HG02981 (cell line): ENCODE results near the gene REPIN1.
"Not testable (repeated sequence)": the region's sequence is repeated elsewhere in the genome, so short reads cannot be mapped to it uniquely, and the experiment has no call there.

Experiments used
- ATAC-seq: cut with Tn5 transposase; IDR thresholded peaks from one replicate; pipeline ENCODE4 v1.9.1; 2021; ENCODE audit warnings: mild to moderate bottlenecking, moderate library complexity; ENCODE audit not compliant: unreplicated experiment

REPIN1 gene

GRCh38 chr7:150374472-150374871 is 5.8 kb downstream of the REPIN1 start:
- ATAC-seq = no peak

- no peak for ATAC-seq
Measured at GRCh38 chr7:150375662-150376521, 7.3 kb downstream of the REPIN1 start.

GRCh38 chr7:150376560-150376959 is 7.9 kb downstream of the REPIN1 start:
- no peak for ATAC-seq

DNA sequence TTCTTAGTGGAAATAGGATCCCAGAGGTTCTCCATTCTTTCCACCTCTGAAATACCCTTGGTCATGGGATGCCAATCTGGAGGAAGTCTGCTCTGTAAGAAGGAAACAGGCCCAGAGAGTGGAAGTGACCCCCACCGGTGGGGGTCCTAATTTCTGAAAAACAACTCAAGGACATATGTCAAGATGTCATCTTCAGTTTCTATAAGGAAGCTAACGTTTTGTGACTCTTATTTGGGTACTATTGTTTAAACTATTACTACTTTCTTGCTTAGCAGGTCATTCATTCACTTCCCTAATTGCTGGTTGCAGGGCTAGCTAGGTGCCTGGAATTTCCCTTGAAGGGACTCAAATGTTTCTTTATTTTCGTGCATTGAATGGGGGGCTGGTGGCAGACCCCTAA is 8.6 kb downstream of the REPIN1 start:
- ATAC-seq = no peak

DNA sequence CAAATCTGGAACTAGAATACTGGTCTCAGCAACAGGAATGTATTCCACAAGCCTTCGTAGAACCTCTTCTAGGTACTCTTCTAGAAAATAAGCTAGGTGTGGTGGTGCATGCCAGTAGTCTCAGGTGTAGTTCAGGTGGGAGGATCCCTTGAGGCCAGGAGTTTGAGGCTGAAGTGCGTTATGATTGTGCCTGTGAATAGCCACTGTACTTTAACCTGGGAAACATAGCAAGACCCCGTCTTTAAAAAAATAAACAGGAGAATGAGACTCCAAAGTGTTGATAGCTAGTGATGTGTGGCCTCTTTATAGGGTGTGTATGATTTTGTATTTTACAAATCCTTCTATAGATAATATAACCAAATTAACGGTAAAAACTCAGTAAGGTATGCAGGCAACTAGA is 9.0 kb downstream of the REPIN1 start:
- ATAC-seq = no peak

GRCh38 chr7:150378115-150378852 is 9.7 kb downstream of the REPIN1 start:
- peak; percentile 23 for ATAC-seq

- peak; percentile 80 for ATAC-seq
Measured at GRCh38 chr7:150378853-150379440, 10.3 kb downstream of the REPIN1 start, which contains the start of gene ZNF775. Gene ZNF775 (plus strand): TSS chr7:150379330. CDS start chr7:150388471, 9,141 bp downstream.

GRCh38 chr7:150379441-150380379 is 11.1 kb downstream of the REPIN1 start:
- ATAC-seq = peak; percentile 1

GRCh38 chr7:150380463-150380862 is 11.8 kb downstream of the REPIN1 start:
- no peak for ATAC-seq

DNA sequence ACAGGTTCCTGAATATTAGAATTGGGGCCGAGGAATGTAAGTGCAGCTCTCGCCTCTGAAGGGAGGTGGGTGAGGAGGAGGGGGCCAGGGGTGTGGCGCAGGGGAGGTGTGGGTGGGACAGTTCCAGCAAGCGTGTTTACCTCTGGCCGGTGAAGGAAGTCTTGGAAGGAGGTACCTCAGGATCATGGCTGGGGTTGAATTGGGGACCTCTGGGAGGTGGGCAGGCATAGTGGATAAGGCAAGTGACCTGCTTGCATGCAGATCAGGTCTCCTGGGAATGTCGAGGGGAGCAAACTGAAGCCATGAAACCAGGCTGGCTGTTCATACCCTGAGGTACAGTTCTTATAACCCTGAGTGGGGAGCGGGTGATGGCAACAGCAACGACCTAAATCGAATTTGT is 12.5 kb downstream of the REPIN1 start:
- no peak for ATAC-seq

DNA sequence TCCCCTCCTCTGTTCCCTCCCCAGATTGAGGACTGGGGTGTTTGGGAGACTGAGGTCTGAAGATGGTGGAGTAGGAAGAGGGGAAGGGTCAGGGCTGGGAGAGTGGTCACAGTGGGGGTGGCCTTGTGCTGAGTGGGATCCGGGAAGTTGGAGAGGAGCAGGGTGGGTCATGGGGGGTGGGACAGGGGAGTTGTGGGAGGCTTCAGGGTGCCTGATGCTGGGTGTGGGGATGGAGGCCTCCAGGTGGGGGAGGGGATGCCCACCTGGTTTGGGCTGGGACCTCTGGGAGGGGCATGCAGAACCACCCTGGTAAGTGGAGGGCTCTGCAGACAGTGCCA is 13.1 kb downstream of the REPIN1 start:
- no peak for ATAC-seq

GRCh38 chr7:150382123-150382843 is 13.7 kb downstream of the REPIN1 start:
- ATAC-seq = no peak

DNA sequence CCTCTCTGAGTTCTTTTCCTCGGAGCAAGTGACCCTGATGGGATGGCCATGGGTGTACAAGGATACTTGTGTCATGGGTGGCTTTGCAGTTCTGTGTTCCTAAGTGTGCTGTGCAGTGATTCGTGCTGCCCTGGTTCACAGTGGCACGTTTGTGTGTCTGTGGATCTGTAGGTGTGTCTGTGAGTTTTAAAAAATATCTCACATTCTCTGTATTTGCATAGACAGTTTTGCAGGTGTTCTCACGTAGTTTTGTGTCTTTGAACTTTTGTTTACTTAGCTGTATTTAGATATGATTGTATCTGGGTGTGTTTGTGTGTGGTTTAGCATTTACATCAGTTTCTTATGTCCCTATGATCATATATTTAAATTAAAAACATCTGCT is 14.2 kb downstream of the REPIN1 start:
- ATAC-seq = no peak

DNA sequence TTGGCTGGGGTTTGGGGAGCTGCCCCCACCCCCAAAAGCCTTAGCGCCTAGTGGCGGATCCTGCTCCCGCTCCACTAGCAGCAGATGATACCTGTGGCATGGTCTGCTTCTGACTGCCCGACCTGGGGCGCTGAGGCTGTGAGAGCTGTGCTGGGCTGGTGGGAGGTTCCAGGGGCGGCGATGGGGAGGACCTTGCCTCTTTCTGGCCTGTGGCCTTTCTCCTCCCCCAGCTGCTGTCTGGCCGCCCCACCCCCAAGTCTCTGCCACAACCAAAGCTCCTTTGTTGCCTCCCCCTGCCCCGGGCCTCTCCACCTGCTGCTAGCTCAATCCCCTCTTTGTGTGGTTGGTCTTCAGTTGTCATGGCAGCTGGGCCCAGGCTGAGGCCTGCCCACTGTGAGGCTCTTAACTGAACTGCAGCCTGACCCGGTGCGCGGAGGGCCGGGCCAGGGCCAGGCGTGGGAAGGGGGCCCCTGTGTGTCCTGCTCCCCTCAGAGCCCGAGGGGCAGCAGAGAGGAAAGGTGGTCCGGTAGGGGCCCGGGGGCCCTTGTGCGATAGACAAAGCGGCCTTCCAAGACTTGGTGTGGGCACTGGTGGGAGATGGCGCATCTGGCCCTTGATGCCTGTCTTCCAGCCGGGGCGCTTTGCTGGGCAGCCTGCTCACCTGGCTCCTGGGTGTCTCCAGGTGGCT is 15.2 kb downstream of the REPIN1 start:
- ATAC-seq = no peak

DNA sequence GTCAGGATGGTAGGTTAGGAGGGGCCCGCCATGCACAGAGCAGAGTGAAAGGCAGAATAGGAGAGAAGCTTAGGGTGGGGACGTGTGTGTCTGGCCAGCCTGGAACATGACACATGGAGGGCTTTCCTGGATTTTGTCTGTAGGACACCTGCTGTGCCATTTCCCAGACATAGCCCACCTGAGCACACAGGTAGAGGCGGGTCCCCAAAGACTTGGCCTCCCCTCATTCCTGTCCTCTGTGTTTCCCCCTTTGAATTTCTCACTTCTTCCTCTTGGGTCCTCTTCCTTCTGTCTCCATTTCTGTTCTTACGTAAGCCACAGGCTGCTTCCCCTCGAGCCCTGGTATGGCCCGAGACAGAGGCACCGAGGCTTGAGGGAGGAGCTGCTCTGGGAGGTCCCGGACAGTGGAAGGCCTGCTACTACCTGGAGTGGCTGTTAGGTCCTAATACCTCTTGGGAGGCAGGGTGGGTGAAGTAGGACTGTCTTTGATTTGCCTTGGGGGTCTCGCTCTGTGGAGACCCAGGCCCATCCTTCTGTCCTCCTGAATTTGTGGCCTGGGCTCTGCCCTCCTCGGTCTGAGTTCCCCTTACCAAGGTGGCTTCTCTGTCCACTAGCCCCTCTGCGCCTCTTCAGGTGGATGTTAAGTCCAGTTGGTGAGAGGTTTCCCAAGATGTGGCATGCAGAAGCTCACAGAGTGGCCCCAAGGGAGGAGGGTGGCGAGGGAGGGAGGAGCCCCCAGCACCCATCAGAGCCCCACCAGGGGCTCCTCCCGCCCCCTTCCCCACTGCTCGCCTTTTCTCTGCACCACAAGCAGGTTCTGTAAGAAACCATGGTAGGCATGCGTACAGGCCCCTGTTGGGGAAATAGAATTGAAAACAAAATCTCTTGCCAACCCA is 16.0 kb downstream of the REPIN1 start:
- ATAC-seq = no peak

DNA sequence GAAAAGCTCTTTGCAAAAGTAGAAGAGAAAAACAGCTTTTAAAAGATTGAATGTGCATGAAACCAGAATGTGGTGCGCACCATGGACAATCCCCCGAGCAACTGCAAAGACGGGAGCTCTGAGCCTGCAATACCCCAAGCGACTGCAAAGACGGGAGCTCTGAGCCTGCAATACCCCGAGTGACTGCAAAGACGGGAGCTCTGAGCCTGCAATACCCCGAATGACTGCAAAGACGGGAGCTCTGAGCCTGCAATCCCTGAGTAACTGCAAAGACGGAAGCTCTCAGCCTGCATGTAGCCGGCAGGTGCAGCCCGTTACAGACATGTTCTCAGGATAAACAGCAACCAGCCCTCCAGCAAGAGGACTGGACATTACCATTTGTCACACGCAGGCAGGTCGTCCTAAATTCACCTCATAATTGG is 16.7 kb downstream of the REPIN1 start:
- no peak for ATAC-seq

DNA sequence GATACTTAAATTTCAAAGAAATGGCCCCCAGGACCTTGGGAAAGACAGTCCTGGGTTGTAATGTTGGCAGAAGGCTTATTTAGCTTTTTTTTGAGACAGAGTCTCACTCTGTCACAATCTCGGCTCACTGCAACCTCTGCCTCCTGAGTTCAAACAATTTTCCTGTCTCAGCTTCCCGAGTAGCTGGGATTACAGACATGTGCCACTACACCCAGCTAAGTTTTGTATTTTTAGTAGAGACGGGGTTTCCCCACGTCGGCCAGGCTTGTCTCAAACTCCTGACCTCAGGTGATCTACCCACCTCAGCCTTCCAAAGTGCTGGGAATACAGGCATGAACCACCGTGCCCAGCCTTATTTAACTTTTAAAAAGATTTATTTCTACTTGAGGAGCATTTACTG is 17.3 kb downstream of the REPIN1 start:
- ATAC-seq = not testable (repeated sequence)

GRCh38 chr7:150388306-150388705 is 19.7 kb downstream of the REPIN1 start:
- no peak for ATAC-seq
